IMR-90 (cell line): ENCODE data around the gene PRPF40A. TPM values are rescaled to one million over a fixed set of nuclear protein-coding genes. Genes with fewer than 3 reads are reported as not detected.
A peak's percentile ranks its signal among the peaks of the same experiment; 100 is the strongest.

Source experiments
- ATAC-seq: fragments of 200-7000 bp; cut with Tn5 transposase; 2 replicates; pipeline ENCODE4 v1.9.1; 2020; ENCODE audit warnings: low read depth, mild to moderate bottlenecking, moderate library complexity
- BruUV-seq: library from RNA; stranded (reverse); fragments of 400-500 nt; replicated peaks from 2 replicates; lab custom pipeline; 2021; lab: Mats Ljungman, UMichigan
- CTCF ChIA-PET: fragments of 300-600 bp; formaldehyde crosslinking; extraction: SDS; loops from one replicate; lab custom pipeline; 2021; ENCODE audit warnings: antibody characterized with exemption; lab: Yijun Ruan, JAX
- POLR2A ChIA-PET: fragments of 300-600 bp; sonication (Branson Sonifier 250); formaldehyde crosslinking; loops from one replicate; lab custom pipeline; 2022; ENCODE audit warnings: antibody characterized with exemption; ENCODE audit not compliant: unreplicated experiment; lab: Charles Lee
- DNase-seq: peaks from one replicate; pipeline ENCODE4 v3.0.0; 2013
- H2AFZ ChIP-seq: replicated peaks from 2 replicates; pipeline ENCODE3; 2013; ENCODE audit warnings: low read length, mild to moderate bottlenecking; ENCODE audit not compliant: poor library complexity
- H2AK5ac ChIP-seq: 2 replicates; pipeline ENCODE4 v1.6.1; 2013; ENCODE audit warnings: low read depth, low read length, inconsistent platforms
- H2AK9ac ChIP-seq: replicated peaks from 2 replicates; pipeline ENCODE3; 2013; ENCODE audit warnings: mild to moderate bottlenecking, low read depth, low read length, moderate library complexity; ENCODE audit not compliant: poor library complexity
- H2BK120ac ChIP-seq: 2 replicates; pipeline ENCODE4 v1.6.1; 2013; ENCODE audit warnings: low read depth, low read length, inconsistent platforms
- H2BK15ac ChIP-seq: 3 replicates; pipeline ENCODE4 v1.6.1; 2013; ENCODE audit warnings: low read depth, low read length, inconsistent platforms
- H2BK20ac ChIP-seq: 2 replicates; pipeline ENCODE4 v1.6.1; 2013; ENCODE audit warnings: low read depth, mild to moderate bottlenecking, inconsistent platforms, low read length, moderate library complexity
- H2BK5ac ChIP-seq: 2 replicates; pipeline ENCODE4 v1.6.1; 2013; ENCODE audit warnings: mild to moderate bottlenecking, low read depth, low read length, inconsistent platforms; ENCODE audit not compliant: poor library complexity, severe bottlenecking
- H3K14ac ChIP-seq: replicated peaks from 2 replicates; pipeline ENCODE4 v1.6.1; 2013; ENCODE audit warnings: low read depth, low read length, inconsistent platforms
- H3K18ac ChIP-seq: 2 replicates; pipeline ENCODE4 v1.6.1; 2013; ENCODE audit warnings: low read depth, low read length, control low read depth
- H3K23ac ChIP-seq: 2 replicates; pipeline ENCODE4 v1.6.1; 2013; ENCODE audit warnings: low read depth, low read length, inconsistent platforms
- H3K27ac ChIP-seq: 2 replicates; pipeline ENCODE4 v1.5.1; 2013; ENCODE audit warnings: mild to moderate bottlenecking, control low read depth, low read length; ENCODE audit not compliant: insufficient read depth
- H3K27me3 ChIP-seq: 2 replicates; pipeline ENCODE4 v1.6.1; 2013; ENCODE audit warnings: low read length; ENCODE audit not compliant: control insufficient read depth, insufficient read depth
- H3K36me3 ChIP-seq: 2 replicates; pipeline ENCODE4 v1.6.1; 2013; ENCODE audit warnings: low read length, mixed read lengths; ENCODE audit not compliant: control insufficient read depth, insufficient read depth
- H3K4ac ChIP-seq: 2 replicates; pipeline ENCODE4 v1.6.1; 2013; ENCODE audit warnings: low read depth, low read length, inconsistent platforms
- H3K4me1 ChIP-seq: 2 replicates; pipeline ENCODE4 v1.6.1; 2013; ENCODE audit warnings: low read length, mixed read lengths; ENCODE audit not compliant: control insufficient read depth, insufficient read depth
- H3K4me2 ChIP-seq: 2 replicates; pipeline ENCODE4 v1.6.1; 2013; ENCODE audit warnings: low read depth, mild to moderate bottlenecking, control low read depth, low read length, moderate library complexity
- H3K4me3 ChIP-seq: 2 replicates; pipeline ENCODE4 v1.5.1; 2013; ENCODE audit warnings: low read depth, mild to moderate bottlenecking, control low read depth, low read length, moderate library complexity; ENCODE audit not compliant: insufficient read depth
- H3K56ac ChIP-seq: 2 replicates; pipeline ENCODE4 v1.6.1; 2013; ENCODE audit warnings: low read length, inconsistent platforms; ENCODE audit not compliant: insufficient read depth; ENCODE audit errors: extremely low read depth
- H3K79me1 ChIP-seq, 2 experiments: 2 replicates each; pipeline ENCODE4 v1.6.1; 2013; ENCODE audit warnings: low read length in 2 of 2, inconsistent platforms in 1 of 2, low read depth in 1 of 2
- H3K9ac ChIP-seq: 2 replicates; pipeline ENCODE4 v1.6.1; 2013; ENCODE audit warnings: low read depth, low read length, control low read depth
- H3K9me1 ChIP-seq: 2 replicates; pipeline ENCODE4 v1.6.1; 2013; ENCODE audit warnings: low read length, inconsistent platforms; ENCODE audit not compliant: insufficient read depth
- H3K9me3 ChIP-seq: 2 replicates; pipeline ENCODE4 v1.6.1; 2013; ENCODE audit warnings: low read length; ENCODE audit not compliant: control insufficient read depth, insufficient read depth
- H4K20me1 ChIP-seq: 2 replicates; pipeline ENCODE4 v1.6.1; 2013; ENCODE audit warnings: low read length, inconsistent platforms; ENCODE audit not compliant: insufficient read depth
- H4K5ac ChIP-seq: 2 replicates; pipeline ENCODE4 v1.6.1; 2013; ENCODE audit warnings: mild to moderate bottlenecking, low read depth, low read length, control low read depth
- H4K8ac ChIP-seq, 2 experiments: 2 replicates each; pipeline ENCODE4 v1.6.1; 2013; ENCODE audit warnings: low read depth in 2 of 2, low read length in 2 of 2, control low read depth in 1 of 2, inconsistent platforms in 1 of 2
- H4K91ac ChIP-seq: 2 replicates; pipeline ENCODE4 v1.6.1; 2013; ENCODE audit warnings: low read depth, low read length, inconsistent platforms; ENCODE audit not compliant: insufficient read depth
- BHLHE40 ChIP-seq: fragments of 150-350 bp; IDR thresholded peaks from 2 replicates; pipeline ENCODE4 v1.6.1; 2016; ENCODE audit warnings: mild to moderate bottlenecking, low read depth, low read length
- CHD1 ChIP-seq: IDR thresholded peaks from 2 replicates; pipeline ENCODE4 v1.6.1; 2012; ENCODE audit warnings: low read depth, low read length, improper control_type of control experiment
- MAFK ChIP-seq: IDR thresholded peaks from 2 replicates; pipeline ENCODE4 v1.6.1; 2012; ENCODE audit warnings: low read depth, low read length, improper control_type of control experiment
- MAZ ChIP-seq: IDR thresholded peaks from 2 replicates; pipeline ENCODE4 v1.6.1; 2012; ENCODE audit warnings: low read depth, mild to moderate bottlenecking, low read length, improper control_type of control experiment, moderate library complexity, borderline replicate concordance
- MXI1 ChIP-seq: IDR thresholded peaks from 2 replicates; pipeline ENCODE4 v1.6.1; 2012; ENCODE audit warnings: low read depth, mild to moderate bottlenecking, low read length, moderate library complexity, borderline replicate concordance
- POLR2A ChIP-seq: IDR thresholded peaks from 2 replicates; pipeline ENCODE4 v1.6.1; 2012; ENCODE audit warnings: mild to moderate bottlenecking, low read depth, low read length
- RCOR1 ChIP-seq: IDR thresholded peaks from 2 replicates; pipeline ENCODE4 v1.6.1; 2012; ENCODE audit warnings: mild to moderate bottlenecking, low read length, improper control_type of control experiment; ENCODE audit not compliant: insufficient replicate concordance
- WGBS, 2 experiments: methylation state at CpG; one replicate each; pipeline versions ENCODE4 v1.1.5 to v1.1.7; 2013; ENCODE audit warnings: missing lambda C conversion rate in 2 of 2; ENCODE audit not compliant: insufficient read length in 1 of 2; ENCODE audit errors: extremely low coverage in 2 of 2; 5-methylcytosine and 5-hydroxymethylcytosine counted together
- dilution Hi-C: fragments of 300-500 bp; cut with HindIII; formaldehyde crosslinking; loops from one replicate; pipeline ENCODE4 v1.14.3; 2018; ENCODE audit warnings: low sequenced_read_pairs; ENCODE audit not compliant: unreplicated experiment
- in situ Hi-C: fragments of 300-500 bp; cut with MboI; formaldehyde crosslinking; loops from 3 replicates; pipeline ENCODE4 v1.14.3; 2019; ENCODE audit warnings: low sequenced_read_pairs, inconsistent platforms, mixed read lengths
- intact Hi-C: fragments of 100-400 bp; cut with micrococcal nuclease; formaldehyde crosslinking; loops from 2 replicates; pipeline ENCODE4 v1.10.0; 2022
- polyA plus RNA-seq, 3 experiments: library from polyadenylated mRNA; depleted of rRNA; stranded (reverse); fragments of >200 nt; gene quantifications; 2 replicates each; pipeline ENCODE4 v1.2.3, GENCODE V29; 2012; ENCODE audit warnings: low replicate concordance in 1 of 3
- total RNA-seq: library from RNA; depleted of rRNA; stranded (reverse); fragments of >200 nt; gene quantifications from 2 replicates; pipeline ENCODE4 v1.2.3, GENCODE V29; 2012
- TF ChIP-seq, protein P1 (sequence below): conservative IDR thresholded peaks from 2 replicates; pipeline ENCODE4 v1.5.1; 2012; ENCODE audit warnings: mild to moderate bottlenecking, low read depth, low read length, improper control_type of control experiment

The PRPF40A gene
- total and polyA plus RNA-seq, 2 of the 4 experiments (the other 2 are of a cell fraction): 49.1 to 150 TPM

DNA sequence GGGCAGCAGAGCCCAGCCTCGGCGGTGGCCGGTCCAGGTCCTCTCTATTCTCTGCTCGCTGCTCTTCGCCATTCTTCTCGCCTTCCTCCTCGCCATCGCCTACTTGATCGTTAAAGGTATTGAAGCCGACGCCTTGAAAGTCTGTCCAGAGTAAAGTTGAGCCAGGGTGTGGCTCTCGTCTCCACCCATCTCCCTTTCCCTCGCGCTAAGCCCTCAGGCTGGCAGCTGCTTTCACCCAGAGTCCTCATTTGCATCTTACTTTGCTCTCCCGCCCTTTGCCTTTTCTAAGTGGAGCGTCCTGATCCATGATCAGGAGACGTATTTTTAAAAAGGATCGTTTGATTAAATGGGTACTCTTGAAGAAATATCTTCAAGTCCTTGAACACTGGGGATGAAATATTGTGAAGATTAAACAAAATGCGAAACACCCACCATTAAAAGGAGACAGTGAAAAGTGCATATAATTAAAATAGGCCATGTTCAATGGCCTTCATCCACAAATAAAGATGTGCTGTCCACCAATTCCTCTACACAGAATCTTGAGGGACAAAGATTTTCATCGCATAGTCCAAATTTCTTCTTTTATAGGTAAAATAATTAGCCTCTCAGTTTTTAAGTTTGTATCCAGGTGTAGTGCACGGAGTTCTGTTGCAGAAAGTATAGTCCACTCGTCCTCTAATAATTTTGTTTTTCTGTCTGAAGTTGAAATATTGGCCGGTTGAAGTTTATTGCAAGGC, 1.8 kb upstream of the PRPF40A start (continued):
- no peak for TF ChIP-seq MAFK

GRCh38 chr2:152718076-152718908, 1.0 kb upstream of the PRPF40A start, which contains the start of gene ARL6IP6:
Gene ARL6IP6, plus strand, starts transcription at chr2:152718620. Its CDS starts 5 bp downstream, at chr2:152718625.
- ChIA-PET CTCF (no interaction called here), POLR2A (no interaction called here)
- Histone ChIP-seq H2AK5ac (peak within 1 kb of the TSS; percentile 75), H3K56ac (peak within 1 kb of the TSS; percentile 98), H3K9me3 (no peaks in the 10 kb centered on the region), H3K9ac (peak within 1 kb of the TSS; percentile 94), H3K4me3 (peak within 1 kb of the TSS; percentile 92), H3K9me1 (no peaks in the 10 kb centered on the region), H3K23ac (peak within 1 kb of the TSS; percentile 99), H3K4me1 (peaks cover 2% of the 10 kb centered on the region; the same call in 1 of the 2 replicates), H4K5ac (peak within 1 kb of the TSS; percentile 90), H2BK20ac (peak within 1 kb of the TSS; percentile 92; the same call in 1 of the 2 replicates), H3K79me1 (peaks cover 3 to 29% of the 10 kb centered on the region in 2 experiments; a peak in 3 of 4 replicates), H2BK15ac (peak within 1 kb of the TSS; percentile 88; the same call in 2 of the 3 replicates), H3K18ac (peak within 1 kb of the TSS; percentile 92), H2BK5ac (peak within 1 kb of the TSS; percentile 97), H4K20me1 (peaks cover 2% of the 10 kb centered on the region; the same call in 1 of the 2 replicates), H3K27ac (peak within 1 kb of the TSS; percentile 96), H3K27me3 (no peaks in the 10 kb centered on the region), H2BK120ac (peak within 1 kb of the TSS; percentile 99), H3K4ac (peak within 1 kb of the TSS; percentile 99), H3K4me2 (peak within 1 kb of the TSS; percentile 85), H4K91ac (peak within 1 kb of the TSS; percentile 92), H3K36me3 (no peaks in the 10 kb centered on the region), H4K8ac (peak within 1 kb of the TSS; percentile 87 to 98), H2AK9ac (peak within 1 kb of the TSS; percentile 96), H3K14ac (peak within 1 kb of the TSS; percentile 99), H2AFZ (peak within 1 kb of the TSS; percentile 100)
- in situ Hi-C loops: no loop called here
- dilution Hi-C loops: no loop called here
- TF ChIP-seq MXI1 (peak; percentile 60; the same call in 1 of the 2 replicates), POLR2A (peak; percentile 76), MAZ (peak; percentile 84), RCOR1 (no peak), BHLHE40 (peak; percentile 96), CHD1 (peak; percentile 98; the same call in 1 of the 2 replicates)
- TF ChIP-seq, protein P1, sequence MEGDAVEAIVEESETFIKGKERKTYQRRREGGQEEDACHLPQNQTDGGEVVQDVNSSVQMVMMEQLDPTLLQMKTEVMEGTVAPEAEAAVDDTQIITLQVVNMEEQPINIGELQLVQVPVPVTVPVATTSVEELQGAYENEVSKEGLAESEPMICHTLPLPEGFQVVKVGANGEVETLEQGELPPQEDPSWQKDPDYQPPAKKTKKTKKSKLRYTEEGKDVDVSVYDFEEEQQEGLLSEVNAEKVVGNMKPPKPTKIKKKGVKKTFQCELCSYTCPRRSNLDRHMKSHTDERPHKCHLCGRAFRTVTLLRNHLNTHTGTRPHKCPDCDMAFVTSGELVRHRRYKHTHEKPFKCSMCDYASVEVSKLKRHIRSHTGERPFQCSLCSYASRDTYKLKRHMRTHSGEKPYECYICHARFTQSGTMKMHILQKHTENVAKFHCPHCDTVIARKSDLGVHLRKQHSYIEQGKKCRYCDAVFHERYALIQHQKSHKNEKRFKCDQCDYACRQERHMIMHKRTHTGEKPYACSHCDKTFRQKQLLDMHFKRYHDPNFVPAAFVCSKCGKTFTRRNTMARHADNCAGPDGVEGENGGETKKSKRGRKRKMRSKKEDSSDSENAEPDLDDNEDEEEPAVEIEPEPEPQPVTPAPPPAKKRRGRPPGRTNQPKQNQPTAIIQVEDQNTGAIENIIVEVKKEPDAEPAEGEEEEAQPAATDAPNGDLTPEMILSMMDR: no peak
- no TSS peak for BruUV-seq
- WGBS, 2 experiments: 0% methylated on average over 32 of the region's 87 CpGs; no CpG with 5 or more reads in 1 of the 2 experiments
- intact Hi-C loops: no loop called here
- DNase-seq (peak; percentile 84), ATAC-seq (peak; percentile 81)
